Panc1 (cell line): ENCODE data around the gene THEM4. TPM values are rescaled to one million over a fixed set of nuclear protein-coding genes. Genes with fewer than 3 reads are reported as not detected.

Experiments used
- ATAC-seq: fragments of 200-7000 bp; cut with Tn5 transposase; 2 replicates; pipeline ENCODE4 v1.9.1; 2020; ENCODE audit warnings: mild to moderate bottlenecking, moderate library complexity
- BruUV-seq: library from RNA; stranded (reverse); fragments of 400-500 nt; replicated peaks from 2 replicates; lab custom pipeline; 2021; lab: Mats Ljungman, UMichigan
- CTCF ChIA-PET: fragments of 300-600 bp; sonication (Branson Sonifier 250); formaldehyde crosslinking; loops from one replicate; lab custom pipeline; 2022; ENCODE audit warnings: antibody characterized with exemption; lab: Charles Lee
- POLR2A ChIA-PET: fragments of 300-600 bp; sonication (Branson Sonifier 250); formaldehyde crosslinking; loops from one replicate; lab custom pipeline; 2022; ENCODE audit warnings: antibody characterized with exemption; lab: Charles Lee
- DNase-seq: peaks from one replicate; pipeline ENCODE4 v3.0.0-alpha.2; 2010; ENCODE audit warnings: low read depth, low spot score
- H3K27ac ChIP-seq: 2 replicates; pipeline ENCODE4 v1.5.1; 2011; ENCODE audit warnings: mild to moderate bottlenecking, low read length, inconsistent platforms
- H3K27me3 ChIP-seq: fragments of 200-500 bp; sonication (Bioruptor generic); 2 replicates; pipeline ENCODE4 v1.6.0; 2014; ENCODE audit warnings: low read length, inconsistent platforms; ENCODE audit not compliant: control insufficient read depth, insufficient read depth
- H3K36me3 ChIP-seq: fragments of 200-500 bp; sonication (Bioruptor generic); 2 replicates; pipeline ENCODE4 v1.5.1; 2014; ENCODE audit warnings: inconsistent platforms, mild to moderate bottlenecking, low read length, moderate library complexity; ENCODE audit not compliant: control insufficient read depth, insufficient read depth
- H3K4me1 ChIP-seq: 2 replicates; pipeline ENCODE4 v1.5.1; 2011; ENCODE audit warnings: inconsistent platforms, mild to moderate bottlenecking, low read length, moderate library complexity; ENCODE audit not compliant: control insufficient read depth, insufficient read depth
- H3K4me3 ChIP-seq, 2 experiments: 2 replicates each; pipeline ENCODE4 v1.5.1; 2011 to 2012; ENCODE audit warnings: low read depth in 2 of 2, low read length in 2 of 2, mild to moderate bottlenecking in 2 of 2, inconsistent platforms in 1 of 2, moderate library complexity in 1 of 2
- H3K9me3 ChIP-seq: fragments of 200-500 bp; sonication (Bioruptor generic); 2 replicates; pipeline ENCODE4 v1.5.1; 2014; ENCODE audit warnings: low read depth, mild to moderate bottlenecking, inconsistent platforms, low read length, moderate library complexity; ENCODE audit not compliant: control insufficient read depth, insufficient read depth
- POLR2AphosphoS5 ChIP-seq: IDR thresholded peaks from 2 replicates; pipeline ENCODE4 v1.6.1; 2012; ENCODE audit warnings: mild to moderate bottlenecking, low read depth, low read length, moderate library complexity
- SIN3A ChIP-seq: IDR thresholded peaks from 2 replicates; pipeline ENCODE4 v1.6.1; 2012; ENCODE audit warnings: low read depth, mild to moderate bottlenecking, low read length, moderate library complexity, borderline replicate concordance; ENCODE audit not compliant: insufficient read depth
- TCF7L2 ChIP-seq: IDR thresholded peaks from 2 replicates; pipeline ENCODE4 v1.6.1; 2011; ENCODE audit warnings: mild to moderate bottlenecking, low read depth, low read length, inconsistent platforms
- in situ Hi-C: cut with HindIII; loops from 2 replicates; pipeline ENCODE4 v1.10.0; 2016; ENCODE audit warnings: low sequenced_read_pairs, low pct_unique_long_range_greater_than_20kb
- intact Hi-C: fragments of 100-400 bp; cut with micrococcal nuclease; formaldehyde crosslinking; loops from one replicate; pipeline ENCODE4 v1.10.0; 2022; ENCODE audit not compliant: unreplicated experiment
- total RNA-seq: library from RNA; stranded (reverse); gene quantifications from one replicate; pipeline ENCODE4 v1.2.1, GENCODE V29; 2021; ENCODE audit not compliant: unreplicated experiment
- TF ChIP-seq, protein P1 (sequence below), 2 experiments: IDR thresholded peaks; 2 replicates each; pipeline ENCODE4 v1.6.1; 2011 to 2012; ENCODE audit warnings: low read depth in 2 of 2, control low read depth in 1 of 2, low read length in 1 of 2, mild to moderate bottlenecking in 1 of 2, moderate library complexity in 1 of 2; ENCODE audit not compliant: insufficient read depth in 1 of 2
- TF ChIP-seq, protein P2 (sequence below): fragments of 450-650 bp; IDR thresholded peaks from 2 replicates; pipeline ENCODE4 v1.5.1; 2017; ENCODE audit warnings: mild to moderate bottlenecking

THEM4 gene
- total RNA-seq, 1 experiment from 2014 or later, result 21.8 TPM

GRCh38 chr1:151914076-151914475 is 4.8 kb upstream of the THEM4 start:
- no peak overlapping the region for H3K4me3 ChIP-seq
- intact Hi-C loops (no loop called here), in situ Hi-C loops (no loop called here)
- CTCF ChIA-PET, result no interaction called here
- H3K27me3 ChIP-seq, result no peaks in the 10 kb centered on the region
- H3K27ac ChIP-seq, result no peak overlapping the region
- no peak for ATAC-seq
- peaks cover 9% of the 10 kb centered on the region for H3K4me1 ChIP-seq
- POLR2A ChIA-PET, result no interaction called here
- no TSS peak for BruUV-seq
- no peak for TF ChIP-seq SIN3A
- TF ChIP-seq, protein P1, sequence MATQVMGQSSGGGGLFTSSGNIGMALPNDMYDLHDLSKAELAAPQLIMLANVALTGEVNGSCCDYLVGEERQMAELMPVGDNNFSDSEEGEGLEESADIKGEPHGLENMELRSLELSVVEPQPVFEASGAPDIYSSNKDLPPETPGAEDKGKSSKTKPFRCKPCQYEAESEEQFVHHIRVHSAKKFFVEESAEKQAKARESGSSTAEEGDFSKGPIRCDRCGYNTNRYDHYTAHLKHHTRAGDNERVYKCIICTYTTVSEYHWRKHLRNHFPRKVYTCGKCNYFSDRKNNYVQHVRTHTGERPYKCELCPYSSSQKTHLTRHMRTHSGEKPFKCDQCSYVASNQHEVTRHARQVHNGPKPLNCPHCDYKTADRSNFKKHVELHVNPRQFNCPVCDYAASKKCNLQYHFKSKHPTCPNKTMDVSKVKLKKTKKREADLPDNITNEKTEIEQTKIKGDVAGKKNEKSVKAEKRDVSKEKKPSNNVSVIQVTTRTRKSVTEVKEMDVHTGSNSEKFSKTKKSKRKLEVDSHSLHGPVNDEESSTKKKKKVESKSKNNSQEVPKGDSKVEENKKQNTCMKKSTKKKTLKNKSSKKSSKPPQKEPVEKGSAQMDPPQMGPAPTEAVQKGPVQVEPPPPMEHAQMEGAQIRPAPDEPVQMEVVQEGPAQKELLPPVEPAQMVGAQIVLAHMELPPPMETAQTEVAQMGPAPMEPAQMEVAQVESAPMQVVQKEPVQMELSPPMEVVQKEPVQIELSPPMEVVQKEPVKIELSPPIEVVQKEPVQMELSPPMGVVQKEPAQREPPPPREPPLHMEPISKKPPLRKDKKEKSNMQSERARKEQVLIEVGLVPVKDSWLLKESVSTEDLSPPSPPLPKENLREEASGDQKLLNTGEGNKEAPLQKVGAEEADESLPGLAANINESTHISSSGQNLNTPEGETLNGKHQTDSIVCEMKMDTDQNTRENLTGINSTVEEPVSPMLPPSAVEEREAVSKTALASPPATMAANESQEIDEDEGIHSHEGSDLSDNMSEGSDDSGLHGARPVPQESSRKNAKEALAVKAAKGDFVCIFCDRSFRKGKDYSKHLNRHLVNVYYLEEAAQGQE (IDR thresholded peaks at IDR 0.05; ENCODE audit: insufficient read depth in 1 of 2, low read depth in 2 of 2, low read length in 1 of 2), result no peak
- TF ChIP-seq POLR2AphosphoS5, result no peak
- TF ChIP-seq TCF7L2, result no peak
- TF ChIP-seq, protein P2, sequence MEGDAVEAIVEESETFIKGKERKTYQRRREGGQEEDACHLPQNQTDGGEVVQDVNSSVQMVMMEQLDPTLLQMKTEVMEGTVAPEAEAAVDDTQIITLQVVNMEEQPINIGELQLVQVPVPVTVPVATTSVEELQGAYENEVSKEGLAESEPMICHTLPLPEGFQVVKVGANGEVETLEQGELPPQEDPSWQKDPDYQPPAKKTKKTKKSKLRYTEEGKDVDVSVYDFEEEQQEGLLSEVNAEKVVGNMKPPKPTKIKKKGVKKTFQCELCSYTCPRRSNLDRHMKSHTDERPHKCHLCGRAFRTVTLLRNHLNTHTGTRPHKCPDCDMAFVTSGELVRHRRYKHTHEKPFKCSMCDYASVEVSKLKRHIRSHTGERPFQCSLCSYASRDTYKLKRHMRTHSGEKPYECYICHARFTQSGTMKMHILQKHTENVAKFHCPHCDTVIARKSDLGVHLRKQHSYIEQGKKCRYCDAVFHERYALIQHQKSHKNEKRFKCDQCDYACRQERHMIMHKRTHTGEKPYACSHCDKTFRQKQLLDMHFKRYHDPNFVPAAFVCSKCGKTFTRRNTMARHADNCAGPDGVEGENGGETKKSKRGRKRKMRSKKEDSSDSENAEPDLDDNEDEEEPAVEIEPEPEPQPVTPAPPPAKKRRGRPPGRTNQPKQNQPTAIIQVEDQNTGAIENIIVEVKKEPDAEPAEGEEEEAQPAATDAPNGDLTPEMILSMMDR, result no peak
- DNase-seq, result no peak
- no peaks in the 10 kb centered on the region; the same call in 1 of the 2 replicates for H3K36me3 ChIP-seq
- H3K9me3 ChIP-seq, result no peaks in the 10 kb centered on the region

DNA sequence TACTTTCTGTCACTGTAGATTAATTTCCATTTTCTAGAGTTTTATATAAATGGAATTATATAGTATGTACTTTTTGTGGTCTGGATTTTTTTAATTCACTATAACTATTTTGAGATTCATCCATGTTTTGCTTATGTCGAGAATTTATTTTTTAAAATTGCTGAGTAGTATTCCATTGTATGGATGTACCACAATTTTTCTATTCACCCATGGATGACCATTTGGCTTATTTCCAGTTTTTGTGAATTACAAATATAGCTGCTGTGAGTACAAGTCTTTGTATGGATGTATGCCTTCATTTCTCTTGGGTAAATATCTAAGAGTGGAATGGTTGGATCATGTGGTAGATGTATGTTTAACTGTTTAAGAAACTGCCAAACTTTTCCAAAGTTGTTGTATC is 3.7 kb upstream of the THEM4 start:
- POLR2A ChIA-PET, result no interaction called here
- intact Hi-C loops, result no loop called here
- in situ Hi-C loops, result no loop called here

More for the DNA sequence above, 3.7 kb upstream of the THEM4 start:
- ATAC-seq (no peak), DNase-seq (no peak)
- no peak for TF ChIP-seq POLR2AphosphoS5
- no peak for TF ChIP-seq SIN3A
- TF ChIP-seq, protein P1 (IDR thresholded peaks at IDR 0.05; ENCODE audit: insufficient read depth in 1 of 2, low read depth in 2 of 2, low read length in 1 of 2), result no peak
- TF ChIP-seq, protein P2, result no peak
- TF ChIP-seq TCF7L2, result no peak
- H3K36me3 ChIP-seq, result no peaks in the 10 kb centered on the region; the same call in 1 of the 2 replicates
- CTCF ChIA-PET, result no interaction called here
- no peaks in the 10 kb centered on the region for H3K27me3 ChIP-seq
- no peak overlapping the region for H3K4me3 ChIP-seq
- no TSS peak for BruUV-seq
- no peak overlapping the region for H3K27ac ChIP-seq
- peaks cover 9% of the 10 kb centered on the region; the same call in 1 of the 2 replicates for H3K9me3 ChIP-seq
- peaks cover 9% of the 10 kb centered on the region for H3K4me1 ChIP-seq
